ENCODE data around the gene CAP1. TPM values are rescaled to one million over a fixed set of nuclear protein-coding genes. Genes with fewer than 3 reads are reported as not detected.

CAP1 gene
- total RNA-seq, 1 experiment from 2014 or later = 255 TPM

DNA sequence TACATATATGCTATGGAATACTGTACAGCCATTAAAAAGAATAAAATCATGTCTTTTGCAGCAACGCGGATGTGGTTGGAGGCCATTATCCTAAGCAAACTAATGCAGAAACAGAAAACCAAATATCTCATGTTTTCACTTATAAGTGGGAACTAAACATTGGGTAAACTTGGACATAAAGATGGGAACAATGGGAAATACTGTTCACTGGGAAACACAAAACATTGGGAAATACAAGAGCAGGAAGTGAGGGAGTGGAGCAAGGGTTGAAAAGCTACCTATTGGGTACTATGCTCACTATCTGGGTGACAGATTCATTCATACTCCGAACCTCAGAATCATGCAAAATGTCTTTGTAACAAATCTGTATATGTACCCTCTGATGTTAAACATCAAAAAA is 73.9 kb downstream of the CAP1 start:
- H4K91ac ChIP-seq (ENCODE audit: insufficient read length, low read depth, low read length) = no peak overlapping the region
- DNase-seq = no peak
- no peak overlapping the region for H3K14ac ChIP-seq (ENCODE audit: insufficient read depth, low read length)
- no peak overlapping the region for H3K4me3 Mint-ChIP-seq
- H2BK120ac ChIP-seq (ENCODE audit: low read depth, low read length, poor library complexity, severe bottlenecking) = no peak overlapping the region
- H2AK5ac ChIP-seq (ENCODE audit: insufficient read length, low read length) = no peak overlapping the region
- H3K4me1 ChIP-seq (ENCODE audit: insufficient read depth, low read length) = no peaks in the 10 kb centered on the region
- no peak overlapping the region for H2BK12ac ChIP-seq (ENCODE audit: insufficient read length, low read depth, low read length)
- no peaks in the 10 kb centered on the region for H3K79me1 ChIP-seq (ENCODE audit: insufficient read depth, low read depth, low read length, poor library complexity, severe bottlenecking)
- H3K9ac ChIP-seq (ENCODE audit: extremely low read depth, insufficient read length, low read length) = no peak overlapping the region
- H3K36me3 Mint-ChIP-seq (ENCODE audit: insufficient read depth in 1 of 3, low read depth in 3 of 3) = no peaks in the 10 kb centered on the region; a peak in 1 of 7 replicates
- H3K23me2 ChIP-seq (ENCODE audit: insufficient read length, low read depth, low read length, poor library complexity, severe bottlenecking) = no peaks in the 10 kb centered on the region
- no peaks in the 10 kb centered on the region for H3K27me3 ChIP-seq (ENCODE audit: insufficient read depth, low read length)
- H3T11ph ChIP-seq (ENCODE audit: low read length) = no peak overlapping the region
- H3K27ac ChIP-seq (ENCODE audit: insufficient read length, low read depth, low read length) = no peak overlapping the region
- no peak overlapping the region for H3K4me2 ChIP-seq (ENCODE audit: insufficient read depth, insufficient read length, low read length)
- no peak overlapping the region for H2BK5ac ChIP-seq (ENCODE audit: insufficient read length, low read length)
- no peak overlapping the region for H4K8ac ChIP-seq (replicated peaks; ENCODE audit: insufficient read length, low read depth, low read length)
- H3K4me1 Mint-ChIP-seq = no peaks in the 10 kb centered on the region
- H4K20me1 ChIP-seq (ENCODE audit: control insufficient read depth, insufficient read depth, insufficient read length) = no peaks in the 10 kb centered on the region
- no peak overlapping the region for H3K23ac ChIP-seq (ENCODE audit: insufficient read length, low read depth, low read length)
- H3K79me2 ChIP-seq (ENCODE audit: insufficient read depth, low read length) = no peaks in the 10 kb centered on the region
- H2AFZ ChIP-seq (ENCODE audit: low read length) = no peak overlapping the region
- TF ChIP-seq CTCF (conservative IDR thresholded peaks at IDR 0.05) = no peak
- peaks cover 6 to 10% of the 10 kb centered on the region in 2 experiments; a peak in 4 of 5 replicates for H3K9me3 Mint-ChIP-seq
- peaks cover 33% of the 10 kb centered on the region for H3K27me3 Mint-ChIP-seq (ENCODE audit: low read depth)
- H2BK15ac ChIP-seq (ENCODE audit: low read depth, low read length) = no peak overlapping the region
- no CpG with 5 or more reads among the region's 3 CpGs for WGBS (ENCODE audit: extremely low coverage, insufficient read length, low lambda C conversion rate)
- no peak overlapping the region for H3K27ac Mint-ChIP-seq
- H2BK20ac ChIP-seq (ENCODE audit: low read depth, low read length, poor library complexity, severe bottlenecking) = no peak overlapping the region
- H3K4ac ChIP-seq (ENCODE audit: low read depth, low read length) = no peak overlapping the region
- H4K5ac ChIP-seq (ENCODE audit: insufficient read length, low read depth, low read length) = no peak overlapping the region
- H3K56ac ChIP-seq (ENCODE audit: insufficient read length, low read depth, low read length) = no peak overlapping the region
- H3K9me3 ChIP-seq (ENCODE audit: control insufficient read depth, low read depth, low read length) = no peaks in the 10 kb centered on the region
- no peak overlapping the region for H3K18ac ChIP-seq (ENCODE audit: insufficient read length, low read depth, low read length)
